CD4-positive, alpha-beta T cell (primary cell): ENCODE data around the gene SAP30BP. TPM values are rescaled to one million over a fixed set of nuclear protein-coding genes. Genes with fewer than 3 reads are reported as not detected.

Source experiments
- ATAC-seq: fragments of 200-7000 bp; cut with Tn5 transposase; one replicate; pipeline ENCODE4 v1.10.0; 2022; ENCODE audit warnings: mild to moderate bottlenecking; ENCODE audit not compliant: poor library complexity
- CTCF ChIA-PET: fragments of 350-600 bp; sonication (Branson Sonifier 250); formaldehyde crosslinking; loops from one replicate; lab custom pipeline; 2021; ENCODE audit warnings: antibody characterized with exemption, inconsistent platforms; lab: Charles Lee
- POLR2A ChIA-PET: fragments of 350-600 bp; sonication (Branson Sonifier 250); formaldehyde crosslinking; loops from one replicate; lab custom pipeline; 2021; ENCODE audit warnings: antibody characterized with exemption, inconsistent platforms; lab: Charles Lee
- DNase-seq, 14 experiments: peaks; one replicate each; pipeline ENCODE4 v3.0.0-alpha.2; 2013 to 2020; ENCODE audit warnings: mixed read lengths in 2 of 14
- H3K27ac ChIP-seq, 2 donors: one replicate each; pipeline versions ENCODE4 v1.5.1 to v1.7.0; 2013; ENCODE audit warnings: low read length in 2 of 2, low read depth in 1 of 2, mild to moderate bottlenecking in 1 of 2
- H3K27me3 ChIP-seq, 2 experiments: 1 replicate in 1 of 2; 2 replicates in 1 of 2; pipeline versions ENCODE4 v1.6.1 to v1.7.0; 2013; ENCODE audit warnings: low read length in 2 of 2, control low read depth in 1 of 2, mild to moderate bottlenecking in 1 of 2, moderate library complexity in 1 of 2; ENCODE audit not compliant: insufficient read depth in 2 of 2, control insufficient read depth in 1 of 2
- H3K36me3 ChIP-seq: one replicate; pipeline ENCODE4 v1.6.1; 2013; ENCODE audit warnings: low read length, control low read depth; ENCODE audit not compliant: insufficient read depth
- H3K4me1 ChIP-seq: one replicate; pipeline ENCODE4 v1.6.1; 2013; ENCODE audit warnings: low read length, control low read depth; ENCODE audit not compliant: insufficient read depth
- H3K4me3 ChIP-seq: one replicate; pipeline ENCODE4 v1.5.1; 2013; ENCODE audit warnings: mild to moderate bottlenecking, low read length, moderate library complexity
- H3K9me3 ChIP-seq, 2 experiments: 1 replicate in 1 of 2; 2 replicates in 1 of 2; pipeline versions ENCODE4 v1.6.1 to v1.7.0; 2013; ENCODE audit warnings: low read length in 2 of 2, mild to moderate bottlenecking in 2 of 2, control low read depth in 1 of 2, moderate library complexity in 1 of 2; ENCODE audit not compliant: control insufficient read depth in 1 of 2, insufficient read depth in 1 of 2
- H3K27ac Mint-ChIP-seq: one replicate; pipeline ENCODE4 v1.8.0; 2020; ENCODE audit warnings: mixed read lengths
- H3K27me3 Mint-ChIP-seq: one replicate; pipeline ENCODE4 v1.8.0; 2021; ENCODE audit warnings: mixed read lengths
- H3K36me3 Mint-ChIP-seq: one replicate; pipeline ENCODE4 v1.8.0; 2021; ENCODE audit warnings: low read depth, mixed read lengths
- H3K4me1 Mint-ChIP-seq: one replicate; pipeline ENCODE4 v1.8.0; 2021; ENCODE audit warnings: low read depth, mixed read lengths
- H3K4me3 Mint-ChIP-seq: one replicate; pipeline ENCODE4 v1.8.0; 2020; ENCODE audit warnings: mild to moderate bottlenecking, mixed read lengths
- H3K9me3 Mint-ChIP-seq: one replicate; pipeline ENCODE4 v1.8.0; 2020; ENCODE audit warnings: mixed read lengths
- CTCF ChIP-seq: fragments of 200-600 bp; IDR thresholded peaks from one replicate; pipeline ENCODE4 v1.8.0; 2022; ENCODE audit warnings: antibody characterized with exemption, mild to moderate bottlenecking
- intact Hi-C, 2 experiments: fragments of 100-400 bp; cut with DNase I in 1 of 2; cut with micrococcal nuclease in 1 of 2; formaldehyde crosslinking; loops; one replicate each; pipeline versions ENCODE4 v1.15.1 to v1.9.0; 2023 to 2025; cut with DNase I, micrococcal nuclease
- total RNA-seq, 174 experiments: library from RNA in 2 of 174; stranded (reverse) in 2 of 174; gene quantifications; one replicate each; pipeline ENCODE4 v1.2.3 and lab custom pipeline; 2021 to 2026

The SAP30BP gene
- total RNA-seq, 2 experiments from 2014 or later = 209 to 227 TPM

GRCh38 chr17:75733471-75733870, 66.3 kb downstream of the SAP30BP start:
- no peak overlapping the region for H3K27ac Mint-ChIP-seq
- no peak for ATAC-seq
- Histone ChIP-seq H3K36me3 (no peaks in the 10 kb centered on the region), H3K4me1 (peaks cover 3% of the 10 kb centered on the region), H3K27me3 (no peaks in the 10 kb centered on the region), H3K27ac (no peak overlapping the region), H3K4me3 (no peak overlapping the region), H3K9me3 (no peaks in the 10 kb centered on the region)
- no peak for DNase-seq
- TF ChIP-seq CTCF = no peak
- H3K4me1 Mint-ChIP-seq = peaks cover 5% of the 10 kb centered on the region
- ChIA-PET CTCF (interaction anchor here (1.3 kb wide), 1 partner anchor 16 kb away, joined by 4 read pairs; no protein-coding TSS in a partner anchor), POLR2A (no interaction called here)
- intact Hi-C loops = no loop called here
- H3K9me3 Mint-ChIP-seq = no peaks in the 10 kb centered on the region
- no peaks in the 10 kb centered on the region for H3K27me3 Mint-ChIP-seq
- H3K36me3 Mint-ChIP-seq = no peaks in the 10 kb centered on the region
- no peak overlapping the region for H3K4me3 Mint-ChIP-seq

GRCh38 chr17:75734674-75735294, 67.6 kb downstream of the SAP30BP start:
- Histone ChIP-seq H3K36me3 (no peaks in the 10 kb centered on the region), H3K27ac (no peak overlapping the region), H3K4me1 (peaks cover 3% of the 10 kb centered on the region), H3K27me3 (no peaks in the 10 kb centered on the region), H3K4me3 (no peak overlapping the region), H3K9me3 (no peaks in the 10 kb centered on the region)
- Mint-ChIP-seq H3K4me1 (peaks cover 5% of the 10 kb centered on the region), H3K9me3 (no peaks in the 10 kb centered on the region), H3K36me3 (no peaks in the 10 kb centered on the region), H3K4me3 (no peak overlapping the region), H3K27me3 (no peaks in the 10 kb centered on the region), H3K27ac (no peak overlapping the region)
- ChIA-PET CTCF (interaction anchor here (0.7 to 1.3 kb wide), 2 partner anchors 10 to 15 kb away, joined by 3 to 4 read pairs; no protein-coding TSS in a partner anchor), POLR2A (no interaction called here)
- no peak for DNase-seq
- intact Hi-C loops = no loop called here
- no peak for ATAC-seq
- no peak for TF ChIP-seq CTCF

- Mint-ChIP-seq H3K36me3 (no peaks in the 10 kb centered on the region), H3K27me3 (no peaks in the 10 kb centered on the region), H3K9me3 (no peaks in the 10 kb centered on the region), H3K4me1 (peaks cover 5% of the 10 kb centered on the region), H3K27ac (no peak overlapping the region), H3K4me3 (no peak overlapping the region)
- TF ChIP-seq CTCF = no peak
- no peak overlapping the region for H3K4me3 ChIP-seq
- H3K4me1 ChIP-seq = peaks cover 3% of the 10 kb centered on the region
- H3K27me3 ChIP-seq = no peaks in the 10 kb centered on the region
- H3K27ac ChIP-seq = no peak overlapping the region
- intact Hi-C loops = no loop called here
- H3K36me3 ChIP-seq = no peaks in the 10 kb centered on the region
- no peaks in the 10 kb centered on the region for H3K9me3 ChIP-seq
- ATAC-seq (no peak), DNase-seq (no peak)
- POLR2A ChIA-PET = no interaction called here
- CTCF ChIA-PET = no interaction called here
Observed at GRCh38 chr17:75736173-75736835, 69.2 kb downstream of the SAP30BP start.
